Measurements from ENCODE around the gene SYTL3.
A peak's percentile ranks its signal among the peaks of the same experiment; 100 is the strongest.
"Not testable (repeated sequence)": the region's sequence is repeated elsewhere in the genome, so short reads cannot be mapped to it uniquely, and the experiment has no call there.

The SYTL3 gene

DNA sequence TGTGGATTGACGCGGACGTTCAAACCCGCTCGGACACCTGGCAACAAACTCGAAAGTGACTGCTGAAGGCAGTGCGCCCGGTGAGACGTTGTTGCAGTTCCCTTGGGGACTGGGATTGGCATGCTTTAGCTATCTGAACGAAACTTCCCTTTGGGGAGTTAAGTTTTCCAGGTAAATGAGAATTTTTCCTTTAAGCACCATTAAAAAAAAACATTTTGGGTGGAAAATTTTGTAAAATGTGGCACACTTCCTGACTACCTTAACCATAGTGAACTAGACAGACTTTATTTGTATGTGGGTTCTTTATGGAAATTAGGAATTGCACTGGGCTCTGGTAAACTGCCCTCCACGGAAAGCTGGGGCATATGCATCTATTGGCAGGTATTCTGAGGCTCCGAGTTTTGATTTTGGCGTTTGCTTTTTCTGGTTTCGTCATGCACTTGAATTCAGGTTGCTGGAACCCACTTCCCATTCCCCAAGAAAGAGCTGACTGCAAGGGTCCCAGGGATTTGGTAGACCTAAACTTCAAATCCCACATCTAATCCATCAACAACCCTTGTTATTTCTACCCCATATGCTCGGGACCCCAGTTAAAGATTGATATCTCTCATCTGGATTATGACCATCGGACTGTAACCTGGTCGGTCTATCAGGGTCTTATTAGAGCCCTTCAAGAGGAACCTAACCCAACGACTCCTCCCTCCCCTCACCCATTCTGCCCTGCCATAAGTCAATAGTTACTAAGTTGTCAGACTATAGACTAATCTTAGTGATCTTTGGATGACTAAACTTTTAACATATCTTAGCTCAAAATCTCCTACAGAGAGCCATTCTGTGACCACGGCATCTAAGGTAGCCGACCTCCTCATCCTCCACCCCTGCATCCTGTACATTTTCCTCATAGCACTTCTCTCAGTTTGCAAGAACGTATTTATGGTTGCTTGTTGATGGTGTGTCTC lies 4.5 kb upstream of the SYTL3 start:
- Histone ChIP-seq H3K27me3 (ENCODE audit: insufficient read depth, insufficient read length) (peaks cover 4% of the 10 kb centered on the region), H3K9me3 (ENCODE audit: insufficient read depth, low read length) (no peaks in the 10 kb centered on the region), H3K4me3 (ENCODE audit: insufficient read length, low read depth) (peak overlapping the region; percentile 87), H3K9ac (ENCODE audit: insufficient read length, low read depth) (peak overlapping the region; percentile 57), H3K4me1 (ENCODE audit: insufficient read depth, insufficient read length) (no peaks in the 10 kb centered on the region), H3K36me3 (ENCODE audit: insufficient read depth, insufficient read length, low read length) (peaks cover 12% of the 10 kb centered on the region)
- TF ChIP-seq ZNF274 (IDR thresholded peaks at IDR 0.05; ENCODE audit: low read depth, low read length) (no peak), YY1 (IDR thresholded peaks at IDR 0.05; ENCODE audit: insufficient read depth, insufficient read length) (no peak), SUZ12 (IDR thresholded peaks at IDR 0.05; ENCODE audit: extremely low read depth, insufficient read depth, insufficient read length) (no peak)
- no peak for DNase-seq (ENCODE audit: low read depth, low spot score)

DNA sequence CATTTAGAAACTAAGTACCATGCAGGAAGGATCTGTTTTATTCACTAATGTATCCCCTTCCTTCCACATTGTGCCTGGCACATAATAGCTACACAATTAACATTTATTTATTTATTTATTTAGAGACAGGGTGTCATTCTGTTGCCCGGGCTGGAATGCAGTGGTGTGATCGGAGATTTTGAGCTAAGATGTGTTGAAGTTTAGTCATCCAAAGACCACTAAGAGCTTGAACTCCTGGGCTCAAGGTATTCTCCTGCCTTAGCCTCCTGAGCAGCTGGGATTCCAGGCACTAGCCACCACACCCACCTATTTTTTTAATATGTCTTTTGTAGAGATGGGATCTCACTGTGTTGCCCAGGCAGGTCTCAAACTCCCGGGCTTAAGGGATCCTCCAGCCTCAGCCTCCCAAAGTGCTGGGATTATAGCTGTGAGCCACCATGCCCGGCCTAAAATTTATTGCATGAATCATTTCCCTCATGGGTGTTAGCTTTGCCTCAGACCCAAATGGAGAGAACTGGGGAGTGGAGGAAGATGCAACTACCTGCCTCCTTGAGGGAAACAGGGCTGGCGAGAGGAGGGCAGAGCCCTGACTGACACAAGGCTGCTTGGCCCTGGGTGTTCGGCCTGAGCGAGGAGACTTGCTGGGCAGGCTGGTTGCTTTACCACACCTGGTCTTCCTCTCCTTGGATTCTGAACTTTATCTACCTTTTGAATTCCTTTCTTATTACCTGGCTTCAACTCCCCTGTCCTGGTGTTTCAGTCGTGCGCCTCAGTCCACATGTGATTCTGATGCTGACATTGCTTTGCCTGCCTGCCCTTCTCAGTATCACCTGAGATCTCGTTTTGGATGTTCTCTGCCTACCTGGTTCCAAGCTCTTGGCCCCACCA lies 3.6 kb upstream of the SYTL3 start:
- DNase-seq (ENCODE audit: low read depth, low spot score), result no peak
- H3K9me3 ChIP-seq (ENCODE audit: insufficient read depth, low read length), result no peaks in the 10 kb centered on the region
- peaks cover 8% of the 10 kb centered on the region for H3K36me3 ChIP-seq (ENCODE audit: insufficient read depth, insufficient read length, low read length)
- H3K4me1 ChIP-seq (ENCODE audit: insufficient read depth, insufficient read length), result no peaks in the 10 kb centered on the region
- H3K4me3 ChIP-seq (ENCODE audit: insufficient read length, low read depth), result no peak overlapping the region
- H3K9ac ChIP-seq (ENCODE audit: insufficient read length, low read depth), result no peak overlapping the region
- TF ChIP-seq SUZ12 (IDR thresholded peaks at IDR 0.05; ENCODE audit: extremely low read depth, insufficient read depth, insufficient read length) (no peak), ZNF274 (IDR thresholded peaks at IDR 0.05; ENCODE audit: low read depth, low read length) (no peak), YY1 (IDR thresholded peaks at IDR 0.05; ENCODE audit: insufficient read depth, insufficient read length) (no peak)
- H3K27me3 ChIP-seq (ENCODE audit: insufficient read depth, insufficient read length), result peaks cover 4% of the 10 kb centered on the region

DNA sequence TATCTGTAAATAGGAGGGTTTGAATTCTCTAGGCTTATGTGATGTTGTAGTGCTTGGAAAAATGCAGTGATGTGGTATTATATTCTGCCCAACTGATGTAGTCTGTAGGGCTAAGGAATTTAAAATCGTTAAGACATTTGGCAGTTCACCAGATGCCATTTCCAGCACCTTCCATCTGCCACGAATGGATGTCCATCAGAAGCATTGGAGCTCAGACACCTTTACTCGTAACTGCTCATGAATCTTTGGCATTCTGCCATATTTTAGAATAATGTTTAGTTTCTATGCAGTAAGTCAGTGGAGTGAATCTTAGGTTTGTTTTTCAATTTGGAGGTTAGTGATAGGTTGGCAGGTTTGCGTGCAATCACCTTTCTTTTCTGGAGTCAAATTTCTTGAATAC lies 2.4 kb upstream of the SYTL3 start:
- H3K9me3 ChIP-seq (ENCODE audit: insufficient read depth, low read length), result no peaks in the 10 kb centered on the region
- H3K27me3 ChIP-seq (ENCODE audit: insufficient read depth, insufficient read length), result peaks cover 4% of the 10 kb centered on the region
- H3K4me3 ChIP-seq (ENCODE audit: insufficient read length, low read depth), result no peak overlapping the region
- no peaks in the 10 kb centered on the region for H3K4me1 ChIP-seq (ENCODE audit: insufficient read depth, insufficient read length)
- H3K9ac ChIP-seq (ENCODE audit: insufficient read length, low read depth), result no peak overlapping the region
- peaks cover under 1% of the 10 kb centered on the region for H3K36me3 ChIP-seq (ENCODE audit: insufficient read depth, insufficient read length, low read length)
- no peak for DNase-seq (ENCODE audit: low read depth, low spot score)
- TF ChIP-seq YY1 (IDR thresholded peaks at IDR 0.05; ENCODE audit: insufficient read depth, insufficient read length) (no peak), SUZ12 (IDR thresholded peaks at IDR 0.05; ENCODE audit: extremely low read depth, insufficient read depth, insufficient read length) (no peak), ZNF274 (IDR thresholded peaks at IDR 0.05; ENCODE audit: low read depth, low read length) (no peak)

DNA sequence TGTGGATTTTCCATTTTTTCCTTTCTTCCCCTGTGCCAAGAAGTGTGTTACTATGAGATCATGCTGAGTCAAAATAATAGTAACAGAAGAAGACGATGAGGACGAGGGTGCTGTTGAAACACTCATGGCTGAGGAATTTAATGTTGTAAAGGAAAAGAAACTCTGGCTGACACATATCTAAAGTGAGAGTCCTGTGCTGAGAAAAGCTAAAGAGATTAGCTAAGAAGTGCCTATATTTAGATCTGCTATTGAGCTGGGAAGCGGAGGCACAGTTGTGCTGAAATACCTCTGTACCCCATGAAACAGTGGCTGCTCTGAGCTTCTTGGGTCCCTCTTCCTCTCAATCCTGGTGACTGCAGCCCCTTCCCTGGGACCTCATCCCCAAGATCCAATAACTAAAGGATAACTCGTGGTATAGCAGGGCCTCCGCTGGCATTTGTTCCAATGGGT lies 1.1 kb upstream of the SYTL3 start:
- Histone ChIP-seq H3K4me3 (ENCODE audit: insufficient read length, low read depth) (no peak overlapping the region), H3K36me3 (ENCODE audit: insufficient read depth, insufficient read length, low read length) (no peaks in the 10 kb centered on the region), H3K4me1 (ENCODE audit: insufficient read depth, insufficient read length) (no peaks in the 10 kb centered on the region), H3K9ac (ENCODE audit: insufficient read length, low read depth) (no peak overlapping the region), H3K9me3 (ENCODE audit: insufficient read depth, low read length) (no peaks in the 10 kb centered on the region), H3K27me3 (ENCODE audit: insufficient read depth, insufficient read length) (peaks cover 4% of the 10 kb centered on the region)
- DNase-seq (ENCODE audit: low read depth, low spot score), result no peak
- no peak for TF ChIP-seq YY1 (IDR thresholded peaks at IDR 0.05; ENCODE audit: insufficient read depth, insufficient read length)
- TF ChIP-seq SUZ12 (IDR thresholded peaks at IDR 0.05; ENCODE audit: extremely low read depth, insufficient read depth, insufficient read length), result no peak
- no peak for TF ChIP-seq ZNF274 (IDR thresholded peaks at IDR 0.05; ENCODE audit: low read depth, low read length)

DNA sequence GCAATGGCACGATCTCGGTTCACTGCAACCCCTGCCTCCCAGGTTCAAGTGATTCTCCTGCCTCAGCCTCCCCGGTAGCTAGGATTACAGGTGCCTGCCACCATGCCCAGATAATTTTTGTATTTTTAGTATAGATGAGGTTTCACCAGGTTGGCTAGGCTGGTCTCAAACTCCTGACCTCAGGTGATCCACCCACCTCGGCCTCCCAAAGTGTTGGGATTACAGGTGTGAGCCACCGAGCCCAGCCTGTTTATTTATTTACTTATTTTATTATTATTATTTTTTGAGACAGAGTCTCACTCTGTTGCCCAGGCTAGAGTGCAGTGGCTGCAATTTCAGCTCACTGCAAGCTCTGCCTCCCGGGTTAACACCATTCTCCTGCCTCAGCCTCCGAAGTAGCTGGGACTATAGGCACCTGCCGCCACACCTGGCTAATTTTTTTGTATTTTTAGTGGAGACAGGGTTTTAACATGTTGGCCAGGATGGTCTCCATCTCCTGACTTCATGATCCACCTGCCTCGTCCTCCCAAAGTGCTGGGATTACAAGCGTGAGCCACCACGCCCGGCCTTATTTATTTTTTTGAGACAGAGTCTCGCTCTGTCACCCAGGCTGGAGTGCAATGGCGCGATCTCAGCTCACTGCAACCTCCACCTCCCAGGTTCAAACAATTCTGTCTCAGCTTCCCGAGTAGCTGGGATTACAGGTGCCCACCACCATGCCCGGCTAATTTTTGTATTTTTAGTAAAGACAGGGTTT lies 2.3 kb downstream of the SYTL3 start:
- H3K4me3 ChIP-seq (ENCODE audit: insufficient read length, low read depth); H3K9me3 ChIP-seq (ENCODE audit: insufficient read depth, low read length); H3K4me1 ChIP-seq (ENCODE audit: insufficient read depth, insufficient read length); DNase-seq (ENCODE audit: low read depth, low spot score); H3K36me3 ChIP-seq (ENCODE audit: insufficient read depth, insufficient read length, low read length); H3K27me3 ChIP-seq (ENCODE audit: insufficient read depth, insufficient read length); H3K9ac ChIP-seq (ENCODE audit: insufficient read length, low read depth): not testable (repeated sequence)

DNA sequence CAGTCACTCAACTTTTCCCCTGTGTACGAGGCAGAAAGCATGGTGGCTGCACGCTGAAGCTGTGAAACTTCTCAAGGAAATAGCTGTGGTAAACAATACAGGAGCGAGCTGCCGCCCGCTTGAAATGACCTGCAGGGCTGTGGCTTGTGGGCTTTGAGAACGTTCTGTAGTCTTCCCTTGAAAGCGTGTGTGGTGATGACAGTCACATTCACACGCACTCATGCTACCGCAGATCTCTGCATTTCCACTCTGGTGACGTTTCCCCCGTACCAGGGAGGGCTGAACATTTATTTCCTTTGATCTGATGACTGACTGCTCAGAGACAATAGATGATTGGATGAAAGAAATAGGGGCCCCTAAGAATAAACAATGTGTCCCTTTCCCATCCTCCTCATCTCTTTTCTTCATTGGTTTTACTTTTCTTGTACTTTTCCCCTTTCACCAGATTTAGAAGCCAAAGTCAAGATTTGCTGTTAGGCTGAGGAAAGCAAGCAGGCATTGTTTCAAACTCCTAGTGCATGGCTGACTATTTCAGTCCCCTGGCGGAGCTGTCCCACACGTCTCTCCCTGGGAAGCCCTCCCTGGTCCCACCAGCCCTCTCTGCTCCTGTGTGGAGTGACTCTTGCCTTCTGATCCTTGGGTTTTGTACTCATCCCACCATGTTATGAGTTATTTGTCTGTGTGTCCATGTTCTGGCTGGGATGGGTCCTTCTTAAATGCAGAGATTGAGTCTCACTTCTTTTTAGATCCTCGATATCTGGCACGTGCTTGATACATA lies 3.9 kb downstream of the SYTL3 start:
- H3K4me1 ChIP-seq (ENCODE audit: insufficient read depth, insufficient read length), result peaks cover 3% of the 10 kb centered on the region

More for the DNA sequence above, 3.9 kb downstream of the SYTL3 start:
- Histone ChIP-seq H3K9ac (ENCODE audit: insufficient read length, low read depth) (no peak overlapping the region), H3K36me3 (ENCODE audit: insufficient read depth, insufficient read length, low read length) (no peaks in the 10 kb centered on the region), H3K4me3 (ENCODE audit: insufficient read length, low read depth) (no peak overlapping the region), H3K27me3 (ENCODE audit: insufficient read depth, insufficient read length) (no peaks in the 10 kb centered on the region), H3K9me3 (ENCODE audit: insufficient read depth, low read length) (no peaks in the 10 kb centered on the region)
- DNase-seq (ENCODE audit: low read depth, low spot score), result no peak
- TF ChIP-seq ZNF274 (IDR thresholded peaks at IDR 0.05; ENCODE audit: low read depth, low read length) (no peak), SUZ12 (IDR thresholded peaks at IDR 0.05; ENCODE audit: extremely low read depth, insufficient read depth, insufficient read length) (no peak), YY1 (IDR thresholded peaks at IDR 0.05; ENCODE audit: insufficient read depth, insufficient read length) (no peak)

All from NT2/D1 (cell line).